Activated CD8-positive, alpha-beta memory T cell treated with anti-CD3 and anti-CD28 coated beads, Interleukin-2, amount 50 U/mL, for 48 hours (primary cell): Measurements from ENCODE around the gene VENTX.

Source experiments
- DNase-seq: peaks from one replicate; pipeline ENCODE4 v3.0.0-alpha.2; 2020

Gene VENTX

GRCh38 chr10:133237588-133238465 lies at the start of gene VENTX:
Gene VENTX, plus strand, starts transcription at chr10:133237855. Its CDS starts 60 bp downstream, at chr10:133237915.
- no peak for DNase-seq

GRCh38 chr10:133187906-133188681 lies 49.6 kb upstream of the VENTX start:
- no peak for DNase-seq

GRCh38 chr10:133189256-133189655 lies 48.4 kb upstream of the VENTX start:
- no peak for DNase-seq

GRCh38 chr10:133189726-133190125 lies 47.9 kb upstream of the VENTX start:
- no peak for DNase-seq

GRCh38 chr10:133190225-133190624 lies 47.4 kb upstream of the VENTX start:
- no peak for DNase-seq

GRCh38 chr10:133191651-133192050 lies 46.0 kb upstream of the VENTX start:
- DNase-seq = no peak

- DNase-seq = no peak
These were observed 43.5 kb upstream of the VENTX start for GRCh38 chr10:133194151-133194550.

GRCh38 chr10:133195096-133195495 lies 42.6 kb upstream of the VENTX start:
- no peak for DNase-seq

GRCh38 chr10:133195611-133196010 lies 42.0 kb upstream of the VENTX start:
- no peak for DNase-seq

GRCh38 chr10:133196221-133196915 lies 41.3 kb upstream of the VENTX start:
- DNase-seq = no peak

GRCh38 chr10:133196936-133197758 lies 40.5 kb upstream of the VENTX start:
- no peak for DNase-seq

- DNase-seq = no peak
These were observed 39.9 kb upstream of the VENTX start for GRCh38 chr10:133197786-133198185.

GRCh38 chr10:133198206-133198605 lies 39.4 kb upstream of the VENTX start:
- no peak for DNase-seq

- no peak for DNase-seq
These were observed 38.8 kb upstream of the VENTX start for GRCh38 chr10:133198621-133199487.

GRCh38 chr10:133199488-133199885 lies 38.2 kb upstream of the VENTX start:
- no peak for DNase-seq

- no peak for DNase-seq
These were observed 37.6 kb upstream of the VENTX start for GRCh38 chr10:133199992-133200611.

- no peak for DNase-seq
These were observed 37.0 kb upstream of the VENTX start for GRCh38 chr10:133200621-133201031.

- DNase-seq = no peak
These were observed 36.3 kb upstream of the VENTX start for GRCh38 chr10:133201151-133201947.

GRCh38 chr10:133201948-133202725 lies 35.5 kb upstream of the VENTX start:
- DNase-seq = no peak
